HG03469 (cell line): Measurements from ENCODE around the gene RNF187.

Source experiments
- ATAC-seq: cut with Tn5 transposase; IDR thresholded peaks from one replicate; pipeline ENCODE4 v1.9.1; 2021; ENCODE audit warnings: mild to moderate bottlenecking, moderate library complexity, moderate number of reproducible peaks; ENCODE audit not compliant: unreplicated experiment

RNF187 gene

DNA sequence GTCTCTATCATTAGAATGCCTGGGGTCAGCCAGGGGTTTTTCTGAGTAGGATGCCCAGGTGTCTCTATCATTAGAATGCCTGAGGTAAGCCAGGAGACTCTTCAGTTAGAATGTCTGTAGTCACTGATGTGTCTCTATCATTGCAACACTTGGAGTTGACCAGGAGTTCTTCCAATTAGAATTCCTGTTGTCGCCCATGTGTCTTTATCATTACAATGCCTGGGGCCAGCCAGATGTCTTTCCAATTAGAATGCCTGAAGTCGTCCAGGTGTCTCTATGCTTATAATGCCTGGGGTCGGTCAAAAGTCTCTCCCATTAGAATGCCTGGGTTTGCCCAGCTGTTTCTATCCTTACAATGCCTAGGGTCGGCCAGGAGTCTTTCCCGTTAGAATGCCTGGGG lies 55.8 kb downstream of the RNF187 start:
- ATAC-seq, result no peak

DNA sequence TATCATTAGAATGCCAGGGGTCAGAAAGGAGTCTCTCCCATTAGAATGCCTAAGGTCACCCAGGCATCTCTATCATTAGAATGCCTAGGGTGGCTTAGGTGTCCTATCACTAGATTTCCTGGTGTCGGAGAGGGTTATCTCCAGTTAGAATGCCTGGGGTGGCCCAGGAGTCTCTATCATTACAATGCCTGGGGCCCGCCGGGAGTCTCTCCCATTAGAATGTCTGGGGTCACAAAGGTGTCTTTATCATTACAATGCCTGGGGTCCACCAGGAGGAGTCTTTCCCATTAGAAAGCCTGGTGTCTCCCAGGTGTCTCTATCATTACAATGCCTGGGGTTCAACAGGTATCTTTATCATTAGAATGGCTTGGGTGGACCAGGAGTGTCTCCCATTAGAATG lies 56.2 kb downstream of the RNF187 start:
- no peak for ATAC-seq

DNA sequence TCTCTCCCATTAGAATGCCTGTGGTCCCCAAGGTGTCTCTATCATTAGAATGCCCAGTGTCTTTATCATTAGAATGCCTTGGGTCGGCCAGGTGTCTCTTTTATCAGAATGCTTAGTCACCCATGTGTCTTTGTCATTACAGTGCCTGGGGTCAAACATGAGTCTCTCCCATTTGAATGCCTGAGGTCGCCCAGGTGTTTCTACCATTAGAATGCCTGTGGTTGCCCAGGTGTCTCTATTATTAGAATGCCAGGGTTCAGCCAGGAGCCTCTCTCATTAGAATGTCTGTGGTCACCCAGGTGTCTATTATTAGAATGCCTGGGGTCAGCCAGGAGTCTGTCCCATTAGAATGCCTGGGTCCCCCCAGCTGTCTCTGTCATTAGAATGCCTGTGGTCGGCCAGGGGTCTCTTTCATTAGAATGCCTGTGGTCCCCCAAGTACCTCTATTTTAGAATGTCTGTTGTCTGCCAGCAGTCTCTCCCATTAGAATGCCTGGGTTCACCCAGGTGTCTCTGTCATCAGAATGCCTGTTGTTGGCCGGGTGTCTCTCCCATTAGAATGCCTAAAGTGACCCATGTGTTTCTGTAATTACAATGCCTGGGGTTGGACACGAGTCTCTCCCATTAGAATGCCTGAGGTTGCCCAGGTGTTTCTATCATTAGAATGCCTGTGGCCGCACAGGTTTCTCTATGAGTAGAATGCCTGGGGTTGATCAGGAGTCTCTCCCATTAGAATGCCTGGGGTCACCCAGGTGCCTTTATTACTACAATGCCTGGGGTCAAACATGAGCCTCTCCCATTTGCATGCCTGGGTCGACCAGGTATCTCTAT lies 57.1 kb downstream of the RNF187 start:
- no peak for ATAC-seq

DNA sequence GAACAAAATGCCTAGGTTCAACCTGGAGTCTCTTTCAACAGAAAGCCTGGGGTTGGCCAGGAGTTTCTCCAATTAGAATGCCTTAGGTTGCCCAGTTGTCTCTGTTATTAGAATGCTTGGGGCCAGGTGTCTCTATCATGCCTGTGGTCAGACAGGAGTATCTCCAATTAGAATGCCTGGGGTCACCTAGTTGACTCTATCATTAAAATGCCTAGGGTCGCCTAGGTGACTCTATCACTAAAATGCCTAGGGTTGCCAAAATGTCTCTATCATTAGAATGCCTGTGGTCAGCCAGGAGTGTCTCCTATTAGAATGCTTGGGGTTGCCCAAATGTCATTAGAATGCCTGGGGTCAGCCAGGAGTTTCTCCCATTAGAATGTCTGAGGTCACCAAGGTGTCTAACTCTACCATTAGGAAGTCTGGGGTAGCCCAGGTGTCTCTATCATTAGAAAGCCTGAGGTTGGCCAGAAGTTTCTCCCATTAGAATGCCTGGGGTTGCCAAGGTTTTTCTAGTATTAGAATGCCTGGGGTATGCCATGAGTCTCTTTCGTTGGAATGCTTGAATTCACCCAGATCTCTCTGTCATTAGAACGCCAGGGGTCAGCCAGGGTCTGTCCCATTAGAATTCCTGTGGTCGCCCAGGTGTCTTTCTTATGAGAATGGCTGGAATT lies 57.9 kb downstream of the RNF187 start:
- no peak for ATAC-seq
